AG04449 (cell line): ENCODE results near the gene STXBP5.

ENCODE experiments used
- CTCF ChIA-PET: fragments of 350-600 bp; formaldehyde crosslinking; extraction: SDS; loops from one replicate; lab custom pipeline; 2021; ENCODE audit warnings: antibody characterized with exemption; lab: Yijun Ruan, JAX
- POLR2A ChIA-PET: fragments of 400-600, 350-600 bp; formaldehyde crosslinking; extraction: SDS; loops from one replicate; lab custom pipeline; 2020; ENCODE audit warnings: antibody characterized with exemption, inconsistent platforms; lab: Yijun Ruan, JAX
- DNase-seq: peaks from one replicate; pipeline ENCODE4 v3.0.0-alpha.2; 2010; ENCODE audit warnings: low read depth, low spot score
- H3K4me3 ChIP-seq: 2 replicates; pipeline ENCODE4 v1.5.1; 2011; ENCODE audit warnings: low read depth, mild to moderate bottlenecking, control low read depth, low read length
- CTCF ChIP-seq: IDR thresholded peaks from one replicate; pipeline ENCODE4 v1.5.1; 2011; ENCODE audit warnings: mild to moderate bottlenecking, moderate library complexity, low read length, control low read depth, inconsistent platforms; ENCODE audit not compliant: insufficient read depth; ENCODE audit errors: missing control alignments

STXBP5 gene

GRCh38 chr6:147200711-147201110 lies 3.5 kb upstream of the STXBP5 start:
- CTCF ChIA-PET, result no interaction called here
- H3K4me3 ChIP-seq, result no peak overlapping the region
- TF ChIP-seq CTCF, result no peak
- POLR2A ChIA-PET, result no interaction called here
- no peak for DNase-seq

- ChIA-PET CTCF (no interaction called here), POLR2A (interaction anchor here (1.1 kb wide), 1 partner anchor 310 kb away, joined by 3 read pairs; no protein-coding TSS in a partner anchor)
- no peak for DNase-seq
- peak overlapping the region; percentile 44 for H3K4me3 ChIP-seq
- no peak for TF ChIP-seq CTCF
Measured at GRCh38 chr6:147201885-147202515, 2.2 kb upstream of the STXBP5 start.

GRCh38 chr6:147202516-147203310 lies 1.5 kb upstream of the STXBP5 start:
- TF ChIP-seq CTCF, result no peak
- CTCF ChIA-PET, result no interaction called here
- POLR2A ChIA-PET, result interaction anchor here (0.6 to 1.1 kb wide), 3 partner anchors 32 to 311 kb away, joined by 3 to 6 read pairs (median 3); no protein-coding TSS in a partner anchor
- peak; percentile 91 for DNase-seq
- peak overlapping the region; percentile 79 for H3K4me3 ChIP-seq

GRCh38 chr6:147203311-147204059 lies 732 bp upstream of the STXBP5 start:
- CTCF ChIA-PET, result no interaction called here
- peak; percentile 9 for DNase-seq
- no peak for TF ChIP-seq CTCF
- POLR2A ChIA-PET, result interaction anchor here (0.6 to 1.1 kb wide), 3 partner anchors 33 to 311 kb away, joined by 3 to 6 read pairs (median 3); no protein-coding TSS in a partner anchor
- peak overlapping the region; percentile 79 for H3K4me3 ChIP-seq

GRCh38 chr6:147204843-147205311 lies 660 bp downstream of the STXBP5 start:
- TF ChIP-seq CTCF, result no peak
- peak overlapping the region; percentile 79 for H3K4me3 ChIP-seq
- no peak for DNase-seq
- ChIA-PET CTCF (interaction anchor here (1.0 to 1.4 kb wide), 3 partner anchors 15 to 314 kb away, joined by 3 read pairs; no protein-coding TSS in a partner anchor), POLR2A (interaction anchor here (0.7 kb wide), 1 partner anchor 341 kb away, joined by 4 read pairs; no protein-coding TSS in a partner anchor)
